ENCODE data around the gene NFATC4. TPM values are rescaled to one million over a fixed set of nuclear protein-coding genes. Genes with fewer than 3 reads are reported as not detected.

Gene NFATC4
- total RNA-seq, 1 donor from 2014 or later: 42.5 TPM

GRCh38 chr14:24398653-24399446, 30.9 kb downstream of the NFATC4 start, which contains the start of gene NYNRIN:
Gene NYNRIN, plus strand, starts transcription at chr14:24399003. Its CDS starts 244 bp downstream, at chr14:24399247.
- DNase-seq (peak; percentile 74), ATAC-seq (peak; percentile 77)
- peak within 1 kb of the TSS; percentile 75 for H3K4me3 ChIP-seq
- H3K9me3 ChIP-seq: no peaks in the 10 kb centered on the region
- TF ChIP-seq CTCF (IDR thresholded peaks at IDR 0.05): no peak
- H3K27me3 ChIP-seq: no peaks in the 10 kb centered on the region
- intact Hi-C loops (cut with DNase I): no loop called here
- H3K4me1 ChIP-seq: peaks cover 49% of the 10 kb centered on the region
- H3K36me3 ChIP-seq: no peaks in the 10 kb centered on the region
- peak within 1 kb of the TSS; percentile 72 for H3K27ac ChIP-seq

- Histone ChIP-seq H3K9me3 (no peaks in the 10 kb centered on the region), H3K27ac (peak overlapping the region; percentile 72), H3K36me3 (no peaks in the 10 kb centered on the region), H3K27me3 (no peaks in the 10 kb centered on the region), H3K4me3 (peak overlapping the region; percentile 75), H3K4me1 (peaks cover 50% of the 10 kb centered on the region)
- TF ChIP-seq CTCF (IDR thresholded peaks at IDR 0.05): no peak
- DNase-seq (no peak), ATAC-seq (peak; percentile 16)
- intact Hi-C loops (cut with DNase I): no loop called here
Observed at GRCh38 chr14:24399447-24399822, 31.5 kb downstream of the NFATC4 start.

GRCh38 chr14:24399999-24400718, 32.2 kb downstream of the NFATC4 start:
- H3K4me1 ChIP-seq: peaks cover 50% of the 10 kb centered on the region
- no peaks in the 10 kb centered on the region for H3K9me3 ChIP-seq
- peak overlapping the region; percentile 75 for H3K4me3 ChIP-seq
- peak overlapping the region; percentile 14 for H3K27ac ChIP-seq
- TF ChIP-seq CTCF (IDR thresholded peaks at IDR 0.05): no peak
- intact Hi-C loops (cut with DNase I): no loop called here
- H3K27me3 ChIP-seq: no peaks in the 10 kb centered on the region
- DNase-seq (no peak), ATAC-seq (no peak)
- H3K36me3 ChIP-seq: no peaks in the 10 kb centered on the region

- Histone ChIP-seq H3K36me3 (no peaks in the 10 kb centered on the region), H3K9me3 (no peaks in the 10 kb centered on the region), H3K4me3 (no peak overlapping the region), H3K4me1 (peaks cover 50% of the 10 kb centered on the region), H3K27me3 (no peaks in the 10 kb centered on the region), H3K27ac (no peak overlapping the region)
- intact Hi-C loops (cut with DNase I): no loop called here
- ATAC-seq (no peak), DNase-seq (no peak)
- no peak for TF ChIP-seq CTCF (IDR thresholded peaks at IDR 0.05)
Observed at GRCh38 chr14:24401810-24402702, 34.1 kb downstream of the NFATC4 start.

- H3K4me1 ChIP-seq: peaks cover 41% of the 10 kb centered on the region
- H3K9me3 ChIP-seq: no peaks in the 10 kb centered on the region
- ATAC-seq (no peak), DNase-seq (no peak)
- TF ChIP-seq CTCF (IDR thresholded peaks at IDR 0.05): no peak
- intact Hi-C loops (cut with DNase I): no loop called here
- H3K4me3 ChIP-seq: no peak overlapping the region
- H3K27ac ChIP-seq: peak overlapping the region; percentile 3
- H3K36me3 ChIP-seq: peaks cover 4% of the 10 kb centered on the region
- H3K27me3 ChIP-seq: no peaks in the 10 kb centered on the region
Observed at GRCh38 chr14:24403294-24403998, 35.5 kb downstream of the NFATC4 start.
